Measurements from ENCODE around the gene TMEM120B.

GRCh38 chr12:121804417-121805111, 92.0 kb downstream of the TMEM120B start:
- TF ChIP-seq POLR2A (IDR thresholded peaks at IDR 0.05) (no peak), CTCF (IDR thresholded peaks at IDR 0.05) (no peak)

Measured in lower leg skin (tissue), 3 donors.